Central memory CD8-positive, alpha-beta T cell (primary cell): ENCODE measurements around the gene FBXL15.
A peak's percentile ranks its signal among the peaks of the same experiment; 100 is the strongest.

ENCODE experiments used
- ATAC-seq: fragments of 150-1000 bp; cut with Tn5 transposase; replicated peaks from 2 replicates; pipeline ENCODE4 v1.10.0; 2022; ENCODE audit warnings: mild to moderate bottlenecking, moderate FRiP score, moderate number of reproducible peaks; ENCODE audit not compliant: poor library complexity, severe bottlenecking; ENCODE audit errors: extremely low read depth
- DNase-seq, 2 donors: peaks; one replicate each; pipeline ENCODE4 v3.0.0; 2021; ENCODE audit warnings: low spot score in 2 of 2
- H3K27ac Mint-ChIP-seq: one replicate; pipeline ENCODE4 v1.8.0; 2022; ENCODE audit warnings: low read depth, mild to moderate bottlenecking, moderate library complexity, mixed read lengths
- H3K27me3 Mint-ChIP-seq: one replicate; pipeline ENCODE4 v1.8.0; 2022; ENCODE audit warnings: mixed read lengths
- H3K36me3 Mint-ChIP-seq: one replicate; pipeline ENCODE4 v1.8.0; 2022; ENCODE audit warnings: mild to moderate bottlenecking, moderate library complexity, mixed read lengths; ENCODE audit not compliant: insufficient read depth
- H3K4me1 Mint-ChIP-seq: one replicate; pipeline ENCODE4 v1.8.0; 2022; ENCODE audit warnings: mixed read lengths
- H3K4me3 Mint-ChIP-seq: one replicate; pipeline ENCODE4 v1.8.0; 2022; ENCODE audit warnings: mild to moderate bottlenecking, moderate library complexity, mixed read lengths
- H3K9me3 Mint-ChIP-seq: one replicate; pipeline ENCODE4 v1.8.0; 2022; ENCODE audit warnings: mixed read lengths

The FBXL15 gene

DNA sequence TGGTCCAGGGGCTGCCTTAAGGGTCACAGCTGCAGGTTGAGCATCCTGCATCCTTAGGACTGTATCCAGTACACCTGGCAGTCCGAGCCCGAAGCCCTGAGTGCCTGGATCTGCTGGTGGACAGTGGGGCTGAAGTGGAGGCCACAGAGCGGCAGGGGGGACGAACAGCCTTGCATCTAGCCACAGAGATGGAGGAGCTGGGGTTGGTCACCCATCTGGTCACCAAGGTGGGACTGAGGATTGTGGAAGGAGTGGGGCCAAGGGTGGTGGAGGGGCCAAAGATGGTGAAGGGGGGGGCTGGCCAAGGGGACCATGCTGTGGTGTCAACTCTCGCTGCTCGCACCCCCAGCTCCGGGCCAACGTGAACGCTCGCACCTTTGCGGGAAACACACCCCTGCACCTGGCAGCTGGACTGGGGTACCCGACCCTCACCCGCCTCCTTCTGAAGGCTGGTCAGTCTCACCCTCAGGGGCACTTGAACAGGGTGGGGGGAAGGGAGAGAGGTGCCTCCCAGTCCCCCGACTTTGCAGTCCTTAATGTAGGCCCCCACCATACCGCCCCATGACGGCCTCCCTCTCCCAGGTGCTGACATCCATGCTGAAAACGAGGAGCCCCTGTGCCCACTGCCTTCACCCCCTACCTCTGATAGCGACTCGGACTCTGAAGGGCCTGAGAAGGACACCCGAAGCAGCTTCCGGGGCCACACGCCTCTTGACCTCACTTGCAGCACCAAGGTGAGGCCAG lies 19.9 kb upstream of the FBXL15 start:
- Mint-ChIP-seq H3K27me3 (no peaks in the 10 kb centered on the region), H3K4me3 (peak overlapping the region; percentile 43), H3K4me1 (peaks cover 20% of the 10 kb centered on the region), H3K9me3 (no peaks in the 10 kb centered on the region), H3K27ac (no peak overlapping the region), H3K36me3 (peaks cover 49% of the 10 kb centered on the region)
- ATAC-seq (no peak), DNase-seq (no peak)

DNA sequence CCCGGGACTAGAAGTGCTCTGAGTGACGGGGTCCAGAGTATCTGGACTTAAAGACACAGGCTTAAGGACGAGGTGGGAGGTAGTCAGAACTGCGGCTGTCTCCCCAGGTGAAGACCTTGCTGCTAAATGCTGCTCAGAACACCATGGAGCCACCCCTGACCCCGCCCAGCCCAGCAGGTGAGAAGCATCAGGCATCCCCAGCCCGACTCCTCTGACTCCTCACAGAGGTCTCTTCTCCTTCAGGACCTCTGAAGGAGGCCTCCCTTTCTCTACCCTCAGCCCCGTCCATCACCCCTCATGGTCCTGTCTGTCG lies 19.3 kb upstream of the FBXL15 start:
- peak overlapping the region; percentile 43 for H3K4me3 Mint-ChIP-seq
- no peak for DNase-seq
- H3K27ac Mint-ChIP-seq = no peak overlapping the region
- H3K9me3 Mint-ChIP-seq = no peaks in the 10 kb centered on the region
- H3K27me3 Mint-ChIP-seq = no peaks in the 10 kb centered on the region
- H3K36me3 Mint-ChIP-seq = peaks cover 47% of the 10 kb centered on the region
- no peak for ATAC-seq
- peaks cover 17% of the 10 kb centered on the region for H3K4me1 Mint-ChIP-seq

DNA sequence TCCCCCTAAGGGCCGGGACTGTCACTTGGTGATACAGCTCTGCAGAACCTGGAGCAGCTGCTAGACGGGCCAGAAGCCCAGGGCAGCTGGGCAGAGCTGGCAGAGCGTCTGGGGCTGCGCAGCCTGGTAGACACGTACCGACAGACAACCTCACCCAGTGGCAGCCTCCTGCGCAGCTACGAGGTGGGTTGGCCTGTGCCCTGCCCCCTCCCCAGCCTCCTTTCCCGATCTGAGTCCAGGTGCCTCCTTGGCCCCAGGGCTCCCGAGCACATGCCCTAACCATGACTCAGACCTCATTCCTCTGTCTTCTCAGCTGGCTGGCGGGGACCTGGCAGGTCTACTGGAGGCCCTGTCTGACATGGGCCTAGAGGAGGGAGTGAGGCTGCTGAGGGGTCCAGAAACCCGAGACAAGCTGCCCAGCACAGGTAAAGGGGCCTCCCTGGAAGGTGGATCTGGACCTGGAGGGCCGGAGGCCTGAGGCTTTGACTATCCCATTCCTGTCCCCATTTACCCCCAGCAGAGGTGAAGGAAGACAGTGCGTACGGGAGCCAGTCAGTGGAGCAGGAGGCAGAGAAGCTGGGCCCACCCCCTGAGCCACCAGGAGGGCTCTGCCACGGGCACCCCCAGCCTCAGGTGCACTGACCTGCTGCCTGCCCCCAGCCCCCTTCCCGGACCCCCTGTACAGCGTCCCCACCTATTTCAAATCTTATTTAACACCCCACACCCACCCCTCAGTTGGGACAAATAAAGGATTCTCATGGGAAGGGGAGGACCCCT lies 18.7 kb upstream of the FBXL15 start:
- H3K27me3 Mint-ChIP-seq = no peaks in the 10 kb centered on the region
- H3K4me3 Mint-ChIP-seq = peak overlapping the region; percentile 20
- no peak for ATAC-seq
- no peak for DNase-seq
- no peaks in the 10 kb centered on the region for H3K9me3 Mint-ChIP-seq
- peaks cover 44% of the 10 kb centered on the region for H3K36me3 Mint-ChIP-seq
- H3K4me1 Mint-ChIP-seq = peaks cover 10% of the 10 kb centered on the region
- H3K27ac Mint-ChIP-seq = no peak overlapping the region

DNA sequence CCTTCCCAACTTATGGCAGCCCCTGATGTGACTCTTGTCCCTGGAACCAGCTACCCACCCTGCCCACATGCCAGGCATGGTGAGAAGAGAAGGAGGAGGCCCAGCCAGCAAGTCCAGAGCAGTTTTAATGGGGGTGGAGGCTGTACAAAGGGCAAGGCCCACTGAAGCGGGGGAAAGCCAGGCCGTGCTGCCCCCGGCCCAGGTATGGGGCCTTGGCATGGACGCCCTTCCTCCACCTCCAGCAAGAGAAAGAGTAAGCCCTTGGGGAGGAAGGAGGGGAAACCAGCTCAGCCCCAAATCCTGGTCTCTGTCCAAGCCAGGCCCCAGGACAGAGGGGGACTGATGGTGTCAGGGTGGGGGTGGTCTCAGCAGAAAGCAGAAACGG lies 18.1 kb upstream of the FBXL15 start:
- no peak overlapping the region for H3K27ac Mint-ChIP-seq
- H3K9me3 Mint-ChIP-seq = no peaks in the 10 kb centered on the region
- no peak overlapping the region for H3K4me3 Mint-ChIP-seq
- DNase-seq = no peak
- peaks cover 4% of the 10 kb centered on the region for H3K27me3 Mint-ChIP-seq
- H3K36me3 Mint-ChIP-seq = peaks cover 43% of the 10 kb centered on the region
- H3K4me1 Mint-ChIP-seq = peaks cover 8% of the 10 kb centered on the region
- no peak for ATAC-seq

DNA sequence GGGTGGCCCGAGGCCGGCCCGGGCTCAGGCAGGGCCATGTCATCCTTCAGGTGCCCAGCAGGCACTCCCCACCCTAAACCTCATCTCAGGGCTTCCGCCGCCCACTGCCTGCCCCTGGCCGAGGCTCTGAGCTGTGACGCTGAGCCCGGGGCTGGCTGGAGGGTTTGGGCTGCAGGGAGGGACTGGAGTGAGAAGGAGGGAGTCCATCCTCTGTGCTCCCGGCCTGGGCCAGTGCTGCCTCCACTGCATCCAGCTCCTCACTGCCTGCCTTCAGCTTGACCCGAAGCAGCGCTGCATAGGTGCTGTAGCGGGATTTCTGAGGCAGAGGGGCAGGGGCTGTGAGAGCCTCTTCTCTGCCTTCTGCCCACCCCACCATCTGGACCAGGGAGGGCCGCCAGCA lies 17.5 kb upstream of the FBXL15 start:
- Mint-ChIP-seq H3K4me1 (peaks cover 8% of the 10 kb centered on the region), H3K27ac (no peak overlapping the region), H3K36me3 (peaks cover 44% of the 10 kb centered on the region), H3K4me3 (no peak overlapping the region), H3K9me3 (no peaks in the 10 kb centered on the region), H3K27me3 (peaks cover 10% of the 10 kb centered on the region)
- ATAC-seq (no peak), DNase-seq (no peak)

DNA sequence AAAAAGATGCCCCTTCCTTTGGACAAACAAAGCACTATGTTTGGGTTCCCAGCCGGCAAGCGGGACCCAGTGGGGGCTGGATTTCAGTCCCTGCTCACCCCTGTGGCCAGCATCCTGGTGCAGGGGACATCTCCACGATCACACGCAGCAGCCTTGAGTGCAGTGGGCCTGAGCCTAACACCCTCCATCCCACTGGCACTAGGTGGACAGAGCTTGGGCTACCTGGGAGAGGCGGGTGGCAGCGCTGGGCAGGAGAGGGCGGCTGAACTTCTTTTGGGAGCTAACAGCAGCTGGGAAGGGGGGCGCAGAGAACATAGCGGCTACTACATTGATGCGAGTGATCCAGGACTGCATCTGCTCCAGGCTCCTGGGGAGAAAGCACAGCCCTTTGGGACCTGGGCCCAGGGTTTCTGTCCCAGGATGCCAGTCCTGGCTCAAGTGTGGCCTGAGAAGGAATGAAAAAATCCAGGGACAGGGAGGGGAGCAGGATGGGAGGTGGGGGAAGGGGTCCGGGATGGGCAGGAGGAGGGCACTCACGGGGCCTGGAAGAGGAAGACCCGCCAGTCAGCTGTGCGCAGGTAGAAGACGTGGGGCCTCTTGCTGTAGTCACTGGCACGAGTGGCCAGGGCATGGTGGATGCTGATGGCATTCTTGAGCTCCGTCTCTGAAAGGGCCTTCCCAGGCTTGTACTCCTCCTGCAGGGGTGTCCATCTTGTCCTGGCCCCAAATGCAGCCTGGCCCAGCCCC lies 16.1 kb upstream of the FBXL15 start:
- peaks cover 10% of the 10 kb centered on the region for H3K4me1 Mint-ChIP-seq
- peak overlapping the region; percentile 68 for H3K27ac Mint-ChIP-seq
- no peak for ATAC-seq
- H3K27me3 Mint-ChIP-seq = peaks cover 23% of the 10 kb centered on the region
- no peaks in the 10 kb centered on the region for H3K9me3 Mint-ChIP-seq
- no peak for DNase-seq
- peaks cover 41% of the 10 kb centered on the region for H3K36me3 Mint-ChIP-seq
- no peak overlapping the region for H3K4me3 Mint-ChIP-seq

DNA sequence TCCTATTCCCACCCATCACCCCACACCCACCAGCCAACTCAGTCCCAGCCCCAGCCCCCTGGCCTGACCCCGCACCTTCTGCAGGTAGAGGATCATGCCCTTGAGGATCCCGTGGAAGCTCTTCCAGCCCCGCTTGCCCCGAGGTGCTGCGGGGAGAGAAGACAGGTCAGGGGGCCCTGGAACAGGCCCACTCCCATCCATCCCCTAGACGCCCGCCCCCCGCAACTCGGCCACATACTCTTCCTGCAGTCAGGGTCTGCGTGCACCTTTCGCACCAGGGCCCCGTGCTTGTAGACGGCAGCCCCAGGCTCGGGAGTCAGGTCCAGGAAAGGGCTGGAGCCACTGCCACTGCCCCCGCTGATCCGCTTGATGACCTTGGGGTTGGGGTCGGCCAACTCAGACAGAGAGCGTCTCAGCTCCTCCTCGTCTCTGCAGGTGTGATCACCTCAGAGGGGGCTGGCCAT lies 15.5 kb upstream of the FBXL15 start:
- H3K27me3 Mint-ChIP-seq = peaks cover 29% of the 10 kb centered on the region
- no peaks in the 10 kb centered on the region for H3K9me3 Mint-ChIP-seq
- no peak for DNase-seq
- peak overlapping the region; percentile 68 for H3K27ac Mint-ChIP-seq
- peaks cover 37% of the 10 kb centered on the region for H3K36me3 Mint-ChIP-seq
- ATAC-seq = no peak
- peaks cover 16% of the 10 kb centered on the region for H3K4me1 Mint-ChIP-seq
- H3K4me3 Mint-ChIP-seq = no peak overlapping the region

DNA sequence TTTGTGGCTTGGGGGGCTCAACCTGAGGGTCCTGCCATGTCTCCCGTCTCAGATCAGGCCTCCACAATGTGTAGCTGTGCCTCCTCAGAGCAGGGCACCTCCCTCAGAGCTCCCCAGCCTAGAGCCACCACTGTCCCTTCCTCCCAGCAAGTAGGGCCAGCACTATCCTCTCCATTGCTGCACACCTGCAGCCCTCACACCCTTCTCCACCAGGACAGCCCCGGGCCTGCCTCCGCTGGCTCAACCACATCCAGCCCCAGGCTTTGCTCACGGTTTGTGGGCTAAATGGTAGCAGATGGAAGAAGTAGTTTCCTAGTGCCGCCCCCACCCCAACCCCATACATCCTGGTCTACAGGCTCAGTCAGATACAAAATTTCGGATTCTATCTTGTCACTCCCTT lies 15.0 kb upstream of the FBXL15 start:
- Mint-ChIP-seq H3K36me3 (peaks cover 35% of the 10 kb centered on the region), H3K4me3 (no peak overlapping the region), H3K27me3 (peaks cover 32% of the 10 kb centered on the region), H3K9me3 (no peaks in the 10 kb centered on the region), H3K27ac (peak overlapping the region; percentile 68), H3K4me1 (peaks cover 16% of the 10 kb centered on the region)
- DNase-seq (no peak), ATAC-seq (no peak)

DNA sequence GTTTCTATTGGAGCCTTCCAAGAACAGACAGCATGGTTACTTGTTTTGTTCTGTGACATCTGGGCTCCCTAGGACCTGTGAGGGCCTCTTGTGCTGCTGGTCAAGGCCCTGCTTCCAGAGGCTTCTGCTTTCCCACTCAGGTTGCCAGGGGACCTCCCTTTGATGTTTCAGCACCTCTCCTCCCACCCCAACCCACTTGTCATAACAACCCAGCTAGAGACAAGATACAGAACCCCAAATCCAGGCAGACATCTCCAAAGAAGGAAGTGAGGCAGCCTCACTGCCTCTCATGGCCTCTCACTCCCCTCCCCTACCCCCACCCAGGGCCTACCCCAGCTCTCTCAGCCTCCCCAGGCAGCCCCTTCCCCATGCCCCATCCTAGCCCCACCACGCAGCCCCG lies 13.8 kb upstream of the FBXL15 start:
- DNase-seq = no peak
- Mint-ChIP-seq H3K27me3 (peaks cover 43% of the 10 kb centered on the region), H3K36me3 (peaks cover 35% of the 10 kb centered on the region), H3K4me1 (peaks cover 22% of the 10 kb centered on the region), H3K4me3 (peak overlapping the region; percentile 27), H3K27ac (peak overlapping the region; percentile 67), H3K9me3 (no peaks in the 10 kb centered on the region)
- ATAC-seq = no peak

DNA sequence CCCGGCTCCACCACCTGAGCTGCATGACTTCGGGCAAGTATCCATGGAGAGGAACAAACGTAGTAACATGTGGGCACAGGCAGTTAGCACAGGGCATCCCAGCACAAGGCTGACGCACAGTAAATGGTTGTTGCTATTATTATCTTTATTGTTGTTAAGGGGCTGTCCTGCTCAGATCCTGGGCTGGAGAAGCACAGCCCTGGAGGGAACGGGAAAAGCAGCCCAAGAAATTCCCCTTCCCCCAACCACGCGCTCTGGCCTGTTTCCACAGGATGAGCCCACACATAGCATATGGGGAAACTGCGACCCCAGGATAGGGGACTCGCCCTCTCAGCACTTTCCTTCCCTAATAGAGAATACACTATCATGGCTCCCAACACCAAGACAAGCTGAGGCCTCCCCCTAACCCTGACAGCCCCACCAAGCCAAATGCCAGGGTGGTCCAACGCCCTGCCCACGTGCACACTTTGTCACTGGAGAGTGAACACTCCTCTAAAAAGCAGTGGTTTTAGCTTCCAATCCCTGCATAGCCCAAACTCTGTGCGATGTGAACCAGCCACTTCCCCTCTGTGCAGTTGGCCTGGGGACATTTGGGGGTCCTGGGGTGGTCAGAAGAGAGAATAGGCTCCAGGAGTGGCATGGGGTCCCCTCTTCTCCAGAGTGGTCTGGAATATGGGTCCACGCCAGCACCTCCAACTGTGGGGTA lies 13.1 kb upstream of the FBXL15 start:
- ATAC-seq (no peak), DNase-seq (no peak)
- Mint-ChIP-seq H3K36me3 (peaks cover 30% of the 10 kb centered on the region), H3K4me1 (peaks cover 22% of the 10 kb centered on the region), H3K27me3 (peaks cover 51% of the 10 kb centered on the region), H3K27ac (no peak overlapping the region), H3K4me3 (peak overlapping the region; percentile 55), H3K9me3 (no peaks in the 10 kb centered on the region)

DNA sequence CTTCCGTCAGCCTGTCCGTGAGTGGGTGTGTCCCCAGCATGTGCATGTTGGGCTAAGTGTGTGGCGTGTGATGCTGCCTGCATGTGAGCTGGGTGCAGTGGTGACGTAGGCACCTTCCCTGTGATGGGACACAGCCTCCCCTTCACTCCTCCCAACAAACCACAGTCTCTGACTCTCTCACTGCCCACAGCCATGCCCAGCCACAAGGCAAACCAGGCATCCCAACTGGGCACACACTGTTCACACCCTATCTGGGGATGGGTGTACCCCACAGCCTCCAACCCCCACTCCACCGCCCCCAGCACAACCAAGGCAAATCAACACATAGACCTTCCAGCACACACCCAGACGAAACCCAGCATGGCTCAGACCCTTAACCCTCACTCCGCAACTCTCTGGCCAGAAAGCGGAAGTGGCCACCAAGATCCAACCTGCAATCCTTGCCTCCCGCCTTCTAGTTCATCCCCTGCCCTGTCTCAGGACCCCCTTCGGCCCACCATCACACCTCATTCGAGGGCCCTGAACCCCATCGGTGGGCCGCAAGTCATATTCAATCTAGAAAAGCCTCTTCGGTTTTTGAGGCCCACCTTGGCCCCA lies 12.4 kb upstream of the FBXL15 start:
- Mint-ChIP-seq H3K27me3 (peaks cover 58% of the 10 kb centered on the region), H3K27ac (no peak overlapping the region), H3K9me3 (no peaks in the 10 kb centered on the region), H3K4me3 (peak overlapping the region; percentile 55), H3K36me3 (peaks cover 29% of the 10 kb centered on the region), H3K4me1 (peaks cover 22% of the 10 kb centered on the region)
- no peak for DNase-seq
- ATAC-seq = no peak
